HUDEP-2 (cell line): ENCODE measurements around the gene HLA-C.
"Not testable (repeated sequence)": the region's sequence is repeated elsewhere in the genome, so short reads cannot be mapped to it uniquely, and the experiment has no call there.

Source experiments
- DNase-seq, 76 experiments: peaks; one replicate each; lab custom pipeline; 2025; ENCODE audit not compliant: unreplicated experiment in 76 of 76; lab: John Stamatoyannopoulos, UW

Gene HLA-C

GRCh38 chr6:31270788-31271640 lies 878 bp downstream of the HLA-C start:
- peak in 1 of 76 experiments; percentile 9 for DNase-seq

DNA sequence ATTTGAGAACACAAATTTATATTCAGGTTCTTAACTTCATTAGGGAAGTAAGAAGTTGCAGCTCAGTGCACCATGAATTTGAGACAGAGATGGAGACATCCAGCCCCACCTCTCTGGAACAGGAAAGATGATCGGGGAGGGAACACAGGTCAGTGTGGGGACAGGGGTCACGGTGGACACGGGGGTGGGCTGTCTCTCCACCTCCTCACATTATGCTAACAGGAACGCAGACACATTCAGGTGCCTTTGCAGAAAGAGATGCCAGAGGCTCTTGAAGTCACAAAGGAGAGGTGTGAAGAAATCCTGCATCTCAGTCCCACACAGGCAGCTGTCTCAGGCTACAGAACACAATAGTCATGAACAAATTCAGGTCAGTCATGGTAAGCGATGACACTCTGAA lies 3.1 kb downstream of the HLA-C start:
- DNase-seq, result no peak

DNA sequence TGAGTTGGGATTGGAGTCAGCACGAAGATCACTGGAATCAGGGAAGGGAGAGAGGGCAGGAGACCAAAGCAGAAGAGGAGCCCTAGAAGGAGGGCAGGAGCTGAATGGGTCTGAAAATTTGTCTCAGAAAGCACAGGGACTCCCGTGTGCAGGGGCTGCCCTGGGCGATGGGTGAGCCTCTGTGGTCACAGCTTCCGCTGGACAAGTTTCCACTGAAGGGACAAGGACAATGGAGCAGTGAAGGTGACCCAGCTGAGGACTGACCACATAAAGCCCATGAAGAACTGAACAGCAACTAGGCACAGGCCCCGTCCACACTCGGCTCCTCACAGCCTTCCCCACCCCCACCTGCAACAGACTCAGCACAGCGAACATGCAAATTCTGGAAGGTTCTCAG lies 3.5 kb downstream of the HLA-C start:
- no peak for DNase-seq

DNA sequence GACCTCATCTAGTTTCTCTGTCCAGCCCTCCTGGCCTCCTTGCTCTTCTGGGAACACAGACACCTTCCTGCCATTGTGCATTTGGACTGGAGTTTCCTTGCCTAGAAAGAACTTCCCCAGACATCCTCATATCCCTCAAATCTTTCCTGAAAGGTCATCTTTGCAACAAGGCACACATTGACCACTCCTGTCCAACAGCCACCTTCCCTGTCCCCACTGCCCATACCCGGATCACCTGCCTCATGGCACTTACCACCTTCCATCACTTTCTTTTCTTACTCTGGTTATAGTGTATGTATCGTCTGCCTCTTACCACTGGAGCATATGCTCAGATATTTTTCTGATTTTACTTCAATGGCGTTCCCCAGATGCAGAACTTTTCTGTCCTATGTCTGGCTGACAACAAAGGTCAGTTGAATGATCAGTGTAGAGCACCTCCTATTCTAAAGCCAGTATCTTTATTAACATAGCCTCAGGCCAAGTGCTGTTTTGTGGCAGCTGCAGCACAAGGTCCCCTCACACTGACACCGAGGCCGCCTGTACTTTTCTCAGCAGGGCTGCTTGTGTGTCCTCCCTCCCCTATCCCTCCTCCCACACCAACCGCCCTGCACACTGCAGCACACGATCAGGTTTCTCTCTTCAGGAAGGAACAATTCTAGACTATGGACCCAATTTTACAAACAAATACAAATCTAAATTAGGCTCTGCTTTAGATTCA lies 4.1 kb downstream of the HLA-C start:
- DNase-seq, result no peak

GRCh38 chr6:31266567-31267360 lies 5.1 kb downstream of the HLA-C start:
- no peak for DNase-seq

GRCh38 chr6:31265926-31266325 lies 6.0 kb downstream of the HLA-C start:
- no peak for DNase-seq

DNA sequence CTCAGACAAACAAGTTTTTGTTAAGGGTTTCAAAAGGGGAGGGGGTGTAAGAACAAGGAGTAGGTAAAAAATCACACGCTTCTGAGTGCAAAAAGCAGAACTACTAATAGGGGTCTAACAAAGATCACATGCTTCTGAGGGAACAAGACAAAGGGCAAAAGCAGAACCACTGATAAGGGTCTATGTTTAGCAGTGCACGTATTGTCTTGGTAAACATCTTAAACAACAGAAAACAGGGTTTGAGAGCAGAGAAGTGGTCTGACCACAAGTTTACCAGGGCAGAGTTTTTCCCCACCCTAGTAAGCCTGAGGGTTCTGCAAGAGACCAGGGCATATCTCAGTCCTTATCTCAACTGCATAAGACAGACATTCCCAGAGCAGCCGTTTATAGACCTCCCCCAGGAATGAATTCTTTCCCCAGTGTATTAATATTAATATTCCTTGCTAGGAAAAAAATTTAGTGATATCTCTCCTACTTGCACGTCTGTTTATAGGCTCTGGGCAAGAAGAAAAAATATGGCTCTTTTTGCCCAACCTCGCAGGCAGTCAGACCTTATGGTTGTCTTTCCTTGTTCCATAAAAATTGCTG lies 8.5 kb downstream of the HLA-C start:
- not testable (repeated sequence) for DNase-seq

- DNase-seq, result not testable (repeated sequence)
These were observed 11.9 kb downstream of the HLA-C start for GRCh38 chr6:31259995-31260394.

DNA sequence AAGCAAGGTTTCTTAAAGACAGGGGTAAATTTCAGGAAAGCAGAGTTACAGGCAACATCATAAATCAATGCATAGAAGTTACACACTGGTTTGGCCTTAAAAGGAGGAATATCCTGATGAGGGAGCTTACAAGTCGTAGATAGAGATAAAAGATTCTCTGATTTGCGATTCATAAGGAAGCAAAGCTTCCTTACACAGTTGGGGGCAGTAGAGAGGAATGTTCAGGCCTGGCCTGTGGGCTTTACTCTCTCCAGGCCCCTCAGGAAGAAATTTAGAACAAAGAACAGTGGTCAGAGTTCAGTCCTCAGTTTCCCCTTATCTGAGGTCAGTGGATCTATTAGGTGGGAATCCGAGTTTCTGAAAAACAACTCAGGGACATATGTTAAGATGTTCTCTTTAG lies 19.3 kb downstream of the HLA-C start:
- DNase-seq, result no peak

- no peak for DNase-seq
These were observed 20.6 kb downstream of the HLA-C start for GRCh38 chr6:31251261-31251660.

- DNase-seq, result no peak
These were observed 22.7 kb downstream of the HLA-C start for GRCh38 chr6:31249184-31249583.

DNA sequence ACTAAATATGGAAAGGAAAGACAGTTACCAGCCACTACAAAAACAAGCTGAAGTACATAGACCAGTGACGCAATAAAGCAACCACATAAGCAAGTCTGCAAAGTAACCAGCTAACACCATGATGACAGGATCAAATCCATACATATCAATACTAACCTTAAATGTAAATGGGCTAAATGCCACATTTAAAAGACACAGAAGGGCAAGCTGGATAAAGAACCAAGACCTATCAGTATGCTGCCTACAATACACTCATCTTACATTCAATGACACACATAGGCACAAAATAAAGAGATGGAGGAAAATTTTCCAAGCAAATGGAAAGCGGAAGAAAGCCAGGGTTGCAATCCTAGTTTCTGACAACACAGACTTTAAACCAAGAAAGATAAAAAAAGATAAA lies 24.1 kb downstream of the HLA-C start:
- DNase-seq, result no peak

- DNase-seq, result no peak
These were observed 25.8 kb downstream of the HLA-C start for GRCh38 chr6:31246051-31246521.

- DNase-seq, result no peak
These were observed 28.4 kb downstream of the HLA-C start for GRCh38 chr6:31243508-31243907.

- DNase-seq, result no peak
These were observed 32.0 kb downstream of the HLA-C start for GRCh38 chr6:31239854-31240253.

- not testable (repeated sequence) for DNase-seq
These were observed 37.8 kb downstream of the HLA-C start for GRCh38 chr6:31234101-31234500.

GRCh38 chr6:31228476-31228875 lies 43.4 kb downstream of the HLA-C start:
- DNase-seq, result no peak

DNA sequence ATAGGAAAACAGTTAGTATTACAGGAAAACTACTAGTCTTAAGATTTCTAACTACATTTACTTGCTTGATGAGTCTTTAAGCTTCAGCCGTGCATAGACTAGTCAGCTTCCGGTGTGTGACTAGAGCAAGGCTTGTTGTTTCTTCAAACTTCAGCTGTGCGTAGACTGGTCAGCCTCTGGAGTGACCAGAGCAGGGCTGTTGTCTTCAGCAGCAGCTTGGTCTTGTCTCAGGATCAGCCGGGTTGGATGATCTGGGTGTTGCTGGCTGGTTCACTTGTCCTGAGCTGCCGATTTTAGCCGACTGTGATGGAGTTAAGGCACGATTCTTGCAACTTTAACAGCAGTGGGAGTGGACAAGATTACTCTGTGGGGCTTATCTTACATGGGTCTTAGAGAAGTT lies 44.7 kb downstream of the HLA-C start:
- DNase-seq, result no peak

DNA sequence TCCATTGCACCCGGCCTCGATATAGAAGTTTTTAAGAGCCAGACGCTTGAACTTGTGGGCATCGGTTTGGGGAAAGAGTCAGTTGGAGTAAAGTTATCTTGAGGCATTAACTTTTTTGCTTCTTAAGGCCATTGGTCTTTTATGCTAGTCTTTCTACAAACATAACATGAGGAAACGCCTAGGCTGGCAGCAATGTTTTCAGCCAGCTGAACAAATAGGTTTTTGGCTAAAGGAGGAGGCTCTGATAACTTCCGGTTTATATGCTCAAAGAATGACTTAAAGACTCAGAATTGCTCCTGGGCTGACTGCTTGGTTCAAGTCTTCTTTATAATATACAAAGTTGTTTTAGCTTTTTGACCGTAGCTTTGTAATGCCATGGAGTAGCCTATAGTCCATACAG lies 46.2 kb downstream of the HLA-C start:
- no peak for DNase-seq

DNA sequence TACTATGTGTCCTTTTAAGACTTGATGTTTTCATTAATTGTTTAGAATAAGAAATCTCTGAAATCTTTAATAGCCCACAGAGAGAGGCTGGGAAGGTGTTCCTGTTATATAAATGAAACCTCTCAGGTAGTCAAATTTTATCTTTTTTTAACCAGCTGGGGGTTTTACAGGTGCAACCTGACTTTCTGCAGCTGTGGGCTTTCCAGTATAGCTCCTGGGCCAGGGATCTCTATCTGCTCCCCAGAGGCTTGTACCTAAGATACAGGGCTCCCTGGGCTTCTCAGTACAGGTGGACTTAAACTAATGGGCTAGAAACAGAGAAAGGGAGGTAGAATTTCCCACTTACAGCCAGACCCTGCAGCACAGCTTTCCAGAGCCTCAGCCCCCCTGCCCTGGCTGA lies 49.4 kb downstream of the HLA-C start:
- DNase-seq, result no peak
